HCT116 (cell line): ENCODE data around the gene SLC4A7. TPM values are rescaled to one million over a fixed set of nuclear protein-coding genes. Genes with fewer than 3 reads are reported as not detected.
"Not testable (repeated sequence)": the region's sequence is repeated elsewhere in the genome, so short reads cannot be mapped to it uniquely, and the experiment has no call there.

Source experiments
- ATAC-seq: fragments of 200-7000 bp; cut with Tn5 transposase; 2 replicates; pipeline ENCODE4 v1.9.1; 2020; ENCODE audit warnings: mild to moderate bottlenecking, moderate library complexity
- BruUV-seq: library from RNA; stranded (reverse); fragments of 400-500 nt; replicated peaks from 2 replicates; lab custom pipeline; 2021; lab: Mats Ljungman, UMichigan
- CTCF ChIA-PET: fragments of 300-600 bp; sonication (Branson Sonifier 250); formaldehyde crosslinking; loops from one replicate; lab custom pipeline; 2021; ENCODE audit warnings: antibody characterized with exemption; lab: Charles Lee
- POLR2A ChIA-PET: fragments of 300-600, 350-600 bp; sonication (Branson Sonifier 250); formaldehyde crosslinking; loops from one replicate; lab custom pipeline; 2021; ENCODE audit warnings: antibody characterized with exemption; lab: Charles Lee
- RAD21 ChIA-PET, 2 experiments: fragments of 300-600 bp; sonication (Branson Sonifier 250); formaldehyde crosslinking; loops; one replicate each; lab custom pipeline; 2023; ENCODE audit warnings: low total read pairs in 2 of 2; ENCODE audit not compliant: uncharacterized antibody in 2 of 2, unreplicated experiment in 2 of 2, low non-redundant PET in 1 of 2; lab: Charles Lee
- DNase-seq: peaks from one replicate; pipeline ENCODE4 v3.0.0-alpha.2; 2010; ENCODE audit warnings: low read depth, low spot score
- H2AFZ ChIP-seq: fragments of 200-600 bp; shearing (Covaris generic), sonication (generic); 2 replicates; pipeline ENCODE4 v1.6.1; 2017; ENCODE audit warnings: low read depth, mixed run types, mixed read lengths, antibody characterized with exemption, low read length; ENCODE audit not compliant: poor library complexity, severe bottlenecking
- H3K27ac ChIP-seq: 2 replicates; pipeline ENCODE4 v1.5.1; 2012; ENCODE audit warnings: low read depth, low read length
- H3K27me3 ChIP-seq: fragments of 200-600 bp; sonication (generic); 2 replicates; pipeline ENCODE4 v1.6.1; 2016; ENCODE audit warnings: mixed run types, low read length, mixed read lengths; ENCODE audit not compliant: insufficient read depth
- H3K36me3 ChIP-seq, 2 experiments: fragments of 200-500 bp in 1 of 2; fragments of 200-600 bp in 1 of 2; sonication (Bioruptor generic) in 1 of 2; sonication (generic) in 1 of 2; 2 replicates each; pipeline versions ENCODE4 v1.5.1 to v1.6.1; 2014 to 2016; ENCODE audit warnings: low read length in 2 of 2, inconsistent platforms in 1 of 2, mixed read lengths in 1 of 2, mixed run types in 1 of 2; ENCODE audit not compliant: insufficient read depth in 2 of 2, control insufficient read depth in 1 of 2
- H3K4me1 ChIP-seq, 2 experiments: fragments of 200-600 bp in 1 of 2; sonication (generic) in 1 of 2; 2 replicates each; pipeline versions ENCODE4 v1.5.1 to v1.6.1; 2012 to 2017; ENCODE audit warnings: low read length in 2 of 2, inconsistent platforms in 1 of 2, mild to moderate bottlenecking in 1 of 2, mixed read lengths in 1 of 2, mixed run types in 1 of 2, moderate library complexity in 1 of 2; ENCODE audit not compliant: insufficient read depth in 2 of 2, control insufficient read depth in 1 of 2
- H3K4me2 ChIP-seq: fragments of 200-600 bp; sonication (generic); 2 replicates; pipeline ENCODE4 v1.6.1; 2017; ENCODE audit warnings: mixed run types, low read length, mixed read lengths
- H3K4me3 ChIP-seq, 2 experiments: fragments of 200-600 bp in 1 of 2; sonication (generic) in 1 of 2; replicated peaks in 1 of 2; 2 replicates each; pipeline ENCODE4 v1.5.1; 2011 to 2016; ENCODE audit warnings: low read length in 2 of 2, control low read depth in 1 of 2, low read depth in 1 of 2, mild to moderate bottlenecking in 1 of 2, mixed read lengths in 1 of 2, mixed run types in 1 of 2
- H3K79me2 ChIP-seq: fragments of 200-600 bp; sonication (generic); 2 replicates; pipeline ENCODE4 v1.6.1; 2017; ENCODE audit warnings: mild to moderate bottlenecking, mixed run types, low read length, moderate library complexity, mixed read lengths; ENCODE audit not compliant: insufficient read depth
- H3K9ac ChIP-seq: fragments of 200-600 bp; sonication (generic); 2 replicates; pipeline ENCODE4 v1.6.1; 2016; ENCODE audit warnings: low read length, mixed read lengths
- H3K9me2 ChIP-seq: fragments of 200-600 bp; sonication (generic), shearing (Covaris generic); 2 replicates; pipeline ENCODE4 v1.6.1; 2017; ENCODE audit warnings: mixed run types, mild to moderate bottlenecking, moderate library complexity; ENCODE audit not compliant: insufficient read depth
- H3K9me3 ChIP-seq, 2 experiments: fragments of 200-500 bp in 1 of 2; fragments of 200-600 bp in 1 of 2; sonication (Bioruptor generic) in 1 of 2; sonication (generic) in 1 of 2; 2 replicates each; pipeline ENCODE4 v1.6.1; 2014 to 2017; ENCODE audit warnings: low read length in 2 of 2, mixed read lengths in 2 of 2, inconsistent platforms in 1 of 2, low read depth in 1 of 2, mild to moderate bottlenecking in 1 of 2, mixed run types in 1 of 2, moderate library complexity in 1 of 2; ENCODE audit not compliant: control insufficient read depth in 1 of 2, insufficient read depth in 1 of 2
- H4K20me1 ChIP-seq: fragments of 200-600 bp; sonication (generic), shearing (Covaris generic); 2 replicates; pipeline ENCODE4 v1.6.1; 2017; ENCODE audit warnings: mixed run types, mild to moderate bottlenecking, moderate library complexity; ENCODE audit not compliant: insufficient read depth
- CEBPB ChIP-seq: IDR thresholded peaks from 2 replicates; pipeline ENCODE4 v1.6.1; 2012; ENCODE audit warnings: low read depth
- EGR1 ChIP-seq: IDR thresholded peaks from 2 replicates; pipeline ENCODE4 v1.6.1; 2012; ENCODE audit warnings: low read depth
- EZH2phosphoT487 ChIP-seq: fragments of 200-600 bp; IDR thresholded peaks from 2 replicates; pipeline ENCODE4 v1.6.1; 2018; ENCODE audit warnings: antibody characterized with exemption, borderline replicate concordance
- FOSL1 ChIP-seq: IDR thresholded peaks from 2 replicates; pipeline ENCODE4 v1.6.1; 2012; ENCODE audit warnings: low read depth
- POLR2A ChIP-seq: IDR thresholded peaks from 2 replicates; pipeline ENCODE4 v1.7.0; 2011; ENCODE audit warnings: borderline replicate concordance; ENCODE audit not compliant: insufficient read depth, insufficient read length; ENCODE audit errors: extremely low read depth
- POLR2AphosphoS5 ChIP-seq: IDR thresholded peaks from 2 replicates; pipeline ENCODE4 v1.6.1; 2011; ENCODE audit warnings: mild to moderate bottlenecking, low read depth, low read length, moderate library complexity
- TCF7L2 ChIP-seq: IDR thresholded peaks from 2 replicates; pipeline ENCODE4 v1.7.0; 2011; ENCODE audit warnings: borderline replicate concordance, inconsistent platforms; ENCODE audit not compliant: insufficient read depth, insufficient read length; ENCODE audit errors: extremely low read depth
- ZNF274 ChIP-seq: fragments of 200-500 bp; sonication (Bioruptor generic); IDR thresholded peaks from 2 replicates; pipeline ENCODE4 v1.6.1; 2014; ENCODE audit warnings: mild to moderate bottlenecking, low read depth, low read length, inconsistent platforms
- intact Hi-C: fragments of 100-400 bp; cut with micrococcal nuclease; formaldehyde crosslinking; loops from 2 replicates; pipeline ENCODE4 v1.10.0; 2022
- total RNA-seq: library from RNA; stranded (reverse); gene quantifications from one replicate; pipeline ENCODE4 v1.2.1, GENCODE V29; 2021; ENCODE audit not compliant: unreplicated experiment
- TF ChIP-seq, protein P1 (sequence below): IDR thresholded peaks from 2 replicates; pipeline ENCODE4 v1.6.1; 2012

SLC4A7 gene
- total RNA-seq, 1 experiment from 2014 or later: 37.6 TPM

DNA sequence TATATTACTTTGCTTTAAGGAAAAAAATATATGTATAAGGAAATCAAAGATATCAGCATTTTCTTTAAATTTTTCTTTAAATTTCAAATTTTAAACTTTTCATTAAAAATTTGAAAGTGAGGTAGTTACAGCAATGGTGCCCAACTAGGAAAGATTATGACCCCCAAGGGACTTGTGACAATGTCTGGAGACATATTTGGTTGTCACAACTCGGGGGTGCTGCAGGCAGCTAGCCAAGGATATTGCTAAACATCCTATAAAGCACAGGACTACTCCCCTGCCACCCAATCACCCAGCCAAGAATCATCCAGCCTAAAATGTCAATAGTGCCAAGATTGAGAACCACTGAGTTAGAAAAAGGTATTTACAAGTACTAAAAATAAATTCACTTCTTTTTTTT, 57.3 kb downstream of the SLC4A7 start:
- no peaks in the 10 kb centered on the region for H3K27me3 ChIP-seq
- H3K36me3 ChIP-seq: peaks cover 2 to 13% of the 10 kb centered on the region in 2 experiments
- H3K27ac ChIP-seq: no peak overlapping the region
- POLR2A ChIA-PET: no interaction called here
- H3K9ac ChIP-seq: no peak overlapping the region
- intact Hi-C loops: no loop called here
- ATAC-seq (no peak), DNase-seq (no peak)
- no peak overlapping the region for H3K4me2 ChIP-seq
- no peaks in the 10 kb centered on the region for H3K9me2 ChIP-seq
- no TSS peak for BruUV-seq
- no peak overlapping the region for H2AFZ ChIP-seq
- RAD21 ChIA-PET: no interaction called here
- no peak for TF ChIP-seq TCF7L2
- no peak for TF ChIP-seq FOSL1
- TF ChIP-seq EGR1: no peak
- no peak for TF ChIP-seq POLR2A
- no peak for TF ChIP-seq CEBPB
- TF ChIP-seq, protein P1, sequence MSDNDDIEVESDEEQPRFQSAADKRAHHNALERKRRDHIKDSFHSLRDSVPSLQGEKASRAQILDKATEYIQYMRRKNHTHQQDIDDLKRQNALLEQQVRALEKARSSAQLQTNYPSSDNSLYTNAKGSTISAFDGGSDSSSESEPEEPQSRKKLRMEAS: no peak
- H3K4me3 ChIP-seq: no peak overlapping the region
- peaks cover 3% of the 10 kb centered on the region; the same call in 1 of the 2 replicates for H3K79me2 ChIP-seq
- CTCF ChIA-PET: no interaction called here
- H4K20me1 ChIP-seq: no peaks in the 10 kb centered on the region
- H3K9me3 ChIP-seq: no peaks in the 10 kb centered on the region
- peaks cover under 1 to 13% of the 10 kb centered on the region in 2 experiments; a peak in 1 of 4 replicates for H3K4me1 ChIP-seq

- Histone ChIP-seq H4K20me1 (no peaks in the 10 kb centered on the region), H3K9me2 (no peaks in the 10 kb centered on the region), H2AFZ (no peak overlapping the region), H3K27me3 (no peaks in the 10 kb centered on the region), H3K4me3 (no peak overlapping the region), H3K27ac (no peak overlapping the region), H3K9ac (no peak overlapping the region), H3K79me2 (no peaks in the 10 kb centered on the region; the same call in 1 of the 2 replicates), H3K9me3 (no peaks in the 10 kb centered on the region), H3K4me1 (peaks cover 0 to 5% of the 10 kb centered on the region in 2 experiments; a peak in 1 of 4 replicates), H3K36me3 (peaks cover 3 to 10% of the 10 kb centered on the region in 2 experiments), H3K4me2 (no peak overlapping the region)
- RAD21 ChIA-PET: no interaction called here
- DNase-seq: no peak
- POLR2A ChIA-PET: no interaction called here
- no peak for ATAC-seq
- intact Hi-C loops: no loop called here
- CTCF ChIA-PET: no interaction called here
- no peak for TF ChIP-seq EZH2phosphoT487
- no peak for TF ChIP-seq ZNF274
- no peak for TF ChIP-seq POLR2AphosphoS5
- no TSS peak for BruUV-seq
Measured at GRCh38 chr3:27425896-27426565, 58.2 kb downstream of the SLC4A7 start.

DNA sequence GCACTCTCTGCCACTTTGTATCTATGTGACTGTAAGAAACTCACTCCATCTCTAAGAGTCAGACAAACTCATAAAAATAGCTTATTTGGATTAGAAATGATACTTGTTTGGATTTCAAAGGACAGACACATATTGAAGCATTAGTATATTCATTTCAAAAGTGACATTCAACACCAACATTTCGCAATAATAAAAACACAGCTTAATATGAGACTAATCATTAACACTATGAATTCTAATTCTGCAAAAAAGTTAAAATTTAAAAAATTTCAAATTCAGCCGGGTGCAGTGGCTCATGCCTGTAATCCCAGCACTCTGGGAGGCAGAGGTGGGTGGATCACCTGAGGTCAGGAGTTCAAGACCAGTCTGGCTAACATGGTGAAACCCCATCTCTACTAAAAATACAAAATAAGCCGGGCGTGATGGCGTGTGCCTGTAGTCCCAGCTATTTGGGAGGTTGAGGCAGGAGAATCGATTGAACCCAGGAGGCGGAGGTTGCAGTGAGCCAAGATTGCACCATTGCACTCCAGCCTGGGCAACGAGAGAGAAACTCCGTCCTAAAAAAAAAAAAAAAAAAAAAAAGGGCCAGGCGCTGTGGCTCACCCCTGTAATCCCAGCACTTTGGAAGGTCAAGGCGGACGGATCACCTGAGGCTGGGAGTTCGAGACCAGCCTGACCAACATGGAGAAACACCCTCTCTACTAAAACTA, 59.2 kb downstream of the SLC4A7 start:
- BruUV-seq, ATAC-seq, H3K9me3 ChIP-seq, H2AFZ ChIP-seq, H3K4me3 ChIP-seq, H3K9me2 ChIP-seq, H3K27ac ChIP-seq, POLR2A ChIA-PET, CTCF ChIA-PET, H3K36me3 ChIP-seq, H3K4me2 ChIP-seq, H3K79me2 ChIP-seq, H4K20me1 ChIP-seq, intact Hi-C loops, DNase-seq, H3K9ac ChIP-seq, H3K27me3 ChIP-seq, H3K4me1 ChIP-seq: not testable (repeated sequence)
- RAD21 ChIA-PET: interaction anchor here in 1 of 2 experiments (0.7 kb wide), 1 partner anchor 262 kb away, joined by 3 read pairs; no protein-coding TSS in a partner anchor
